Peyer's patch (tissue), 4 donors: ENCODE results near the gene TCF12. TPM values are rescaled to one million over a fixed set of nuclear protein-coding genes. Genes with fewer than 3 reads are reported as not detected.

Experiments used
- small RNA-seq, 2 donors: library from RNA; depleted of rRNA; stranded (forward); fragments of <200 nt; gene quantifications; one replicate each; pipeline ENCODE3, GENCODE V24; 2016
- total RNA-seq, 4 donors: library from RNA; depleted of rRNA; stranded (reverse); fragments of >200 nt; gene quantifications; one replicate each; pipeline ENCODE4 v1.1.0, GENCODE V29; 2016

Gene TCF12
- total RNA-seq, 4 donors from 2014 or later: 98.4 to 815 (median 215) TPM

Small RNA genes within 50 kb of the gene (small RNA-seq; reads per million reads assigned to genes)
- gene RF01210: 0 reads per million in 2 donors

Other genes starting within 250 kb of the TCF12 start
- gene ZNF280D, start 185.1 kb upstream of the TCF12 start, total RNA-seq: 10 to 100 TPM; 34.2 to 82.5 (median 45.1) TPM